ENCODE data around the gene FGD2. TPM values are rescaled to one million over a fixed set of nuclear protein-coding genes. Genes with fewer than 3 reads are reported as not detected.

The FGD2 gene
- total and polyA plus RNA-seq, 2 donors (not counting 1 experiment from before 2014, with no cell fraction given), result 352 to 682 TPM

- H3K4me3 Mint-ChIP-seq, result no peak overlapping the region
- no peaks in the 10 kb centered on the region for H3K9me3 Mint-ChIP-seq (ENCODE audit: insufficient read depth)
- H3K79me2 ChIP-seq (ENCODE audit: control insufficient read depth, insufficient read depth, low read length), result no peaks in the 10 kb centered on the region
- H3K27ac ChIP-seq (ENCODE audit: low read length in 2 of 2), result no peak overlapping the region
- H3K36me3 ChIP-seq (replicated peaks in 1 of 2; ENCODE audit: control extremely low read depth in 1 of 2, control insufficient read depth in 1 of 2, extremely low read depth in 1 of 2, insufficient read depth in 2 of 2, low read length in 1 of 2), result peaks cover 2 to 83% of the 10 kb centered on the region in 2 experiments
- intact Hi-C loops (cut with micrococcal nuclease), result no loop called here
- H3K27me3 ChIP-seq (replicated peaks in 1 of 4; ENCODE audit: control extremely low read depth in 1 of 4, control insufficient read depth in 3 of 4, insufficient read depth in 4 of 4, low read length in 3 of 4), result no peaks in the 10 kb centered on the region
- POLR2A ChIA-PET, result no interaction called here
- ATAC-seq (ENCODE audit: low read depth) (no peak), DNase-seq (no peak)
- no peak overlapping the region for H3K4me3 ChIP-seq (ENCODE audit: control extremely low read depth in 1 of 5, extremely low read depth in 1 of 5, insufficient read depth in 1 of 5, low read depth in 2 of 5, low read length in 4 of 5)
- peaks cover 4% of the 10 kb centered on the region for H3K4me1 Mint-ChIP-seq
- no peak overlapping the region for H3K27ac Mint-ChIP-seq
- CTCF ChIA-PET, result no interaction called here
- H4K20me1 ChIP-seq (ENCODE audit: control insufficient read depth, insufficient read depth, low read length, poor library complexity, severe bottlenecking), result peaks cover under 1% of the 10 kb centered on the region
- H3K4me2 ChIP-seq (replicated peaks; ENCODE audit: low read depth, low read length, poor library complexity, severe bottlenecking), result no peak overlapping the region
- no peaks in the 10 kb centered on the region for H3K9me3 ChIP-seq (ENCODE audit: control extremely low read depth in 1 of 3, control insufficient read depth in 2 of 3, insufficient read depth in 1 of 3, low read length in 2 of 3)
- WGBS (ENCODE audit: insufficient coverage), result 95% methylated on average over 13 of the region's 17 CpGs
- TF ChIP-seq EZH2 (IDR thresholded peaks at IDR 0.05; ENCODE audit: borderline replicate concordance, insufficient read depth, low read depth, low read length, poor library complexity, severe bottlenecking), result no peak
- no peak for TF ChIP-seq CTCF (IDR thresholded peaks at IDR 0.05)
- no peak overlapping the region for H3K9ac ChIP-seq (ENCODE audit: low read length)
- H3K27me3 Mint-ChIP-seq, result no peaks in the 10 kb centered on the region
- H2AFZ ChIP-seq (ENCODE audit: insufficient read depth, low read depth, low read length, poor library complexity, severe bottlenecking), result no peak overlapping the region
- no peaks in the 10 kb centered on the region for H3K4me1 ChIP-seq (ENCODE audit: control insufficient read depth in 2 of 2, insufficient read depth in 2 of 2, low read length in 2 of 2)
These were observed 35.2 kb upstream of the FGD2 start for GRCh38 chr6:36969988-36970891.
